ENCODE data around the gene CDH13. TPM values are rescaled to one million over a fixed set of nuclear protein-coding genes. Genes with fewer than 3 reads are reported as not detected.

CDH13 gene
- total RNA-seq, 1 donor from 2014 or later, result 2.3 TPM

- no peak for DNase-seq (ENCODE audit: low spot score)
- H3K27me3 Mint-ChIP-seq (ENCODE audit: unreplicated experiment), result peaks cover 2% of the 10 kb centered on the region
- no peak for TF ChIP-seq CTCF (IDR thresholded peaks at IDR 0.05; ENCODE audit: unreplicated experiment)
- H3K4me1 Mint-ChIP-seq (ENCODE audit: unreplicated experiment), result no peaks in the 10 kb centered on the region
- no peak overlapping the region for H3K27ac Mint-ChIP-seq (ENCODE audit: unreplicated experiment)
- H3K4me3 Mint-ChIP-seq (ENCODE audit: unreplicated experiment), result no peak overlapping the region
- no peaks in the 10 kb centered on the region for H3K9me3 Mint-ChIP-seq (ENCODE audit: unreplicated experiment)
- no peaks in the 10 kb centered on the region for H3K36me3 Mint-ChIP-seq (ENCODE audit: low read depth, unreplicated experiment)
Measured at GRCh38 chr16:83724585-83724984, 1097.8 kb downstream of the CDH13 start.

- Mint-ChIP-seq H3K9me3 (ENCODE audit: unreplicated experiment) (no peaks in the 10 kb centered on the region), H3K4me3 (ENCODE audit: unreplicated experiment) (no peak overlapping the region), H3K27me3 (ENCODE audit: unreplicated experiment) (peaks cover 2% of the 10 kb centered on the region), H3K36me3 (ENCODE audit: low read depth, unreplicated experiment) (no peaks in the 10 kb centered on the region), H3K27ac (ENCODE audit: unreplicated experiment) (no peak overlapping the region), H3K4me1 (ENCODE audit: unreplicated experiment) (no peaks in the 10 kb centered on the region)
- no peak for TF ChIP-seq CTCF (IDR thresholded peaks at IDR 0.05; ENCODE audit: unreplicated experiment)
- DNase-seq (ENCODE audit: low spot score), result no peak
Measured at GRCh38 chr16:83725313-83725712, 1098.5 kb downstream of the CDH13 start.

GRCh38 chr16:83727018-83727417 is 1100.2 kb downstream of the CDH13 start:
- Mint-ChIP-seq H3K9me3 (ENCODE audit: unreplicated experiment) (no peaks in the 10 kb centered on the region), H3K27ac (ENCODE audit: unreplicated experiment) (no peak overlapping the region), H3K27me3 (ENCODE audit: unreplicated experiment) (peaks cover 2% of the 10 kb centered on the region), H3K4me1 (ENCODE audit: unreplicated experiment) (no peaks in the 10 kb centered on the region), H3K4me3 (ENCODE audit: unreplicated experiment) (no peak overlapping the region), H3K36me3 (ENCODE audit: low read depth, unreplicated experiment) (no peaks in the 10 kb centered on the region)
- DNase-seq (ENCODE audit: low spot score), result no peak
- TF ChIP-seq CTCF (IDR thresholded peaks at IDR 0.05; ENCODE audit: unreplicated experiment), result no peak

GRCh38 chr16:83727751-83728352 is 1101.1 kb downstream of the CDH13 start:
- no peaks in the 10 kb centered on the region for H3K4me1 Mint-ChIP-seq (ENCODE audit: unreplicated experiment)
- H3K9me3 Mint-ChIP-seq (ENCODE audit: unreplicated experiment), result no peaks in the 10 kb centered on the region
- H3K27me3 Mint-ChIP-seq (ENCODE audit: unreplicated experiment), result peaks cover 3% of the 10 kb centered on the region
- no peak overlapping the region for H3K4me3 Mint-ChIP-seq (ENCODE audit: unreplicated experiment)
- DNase-seq (ENCODE audit: low spot score), result no peak
- TF ChIP-seq CTCF (IDR thresholded peaks at IDR 0.05; ENCODE audit: unreplicated experiment), result no peak
- no peak overlapping the region for H3K27ac Mint-ChIP-seq (ENCODE audit: unreplicated experiment)
- no peaks in the 10 kb centered on the region for H3K36me3 Mint-ChIP-seq (ENCODE audit: low read depth, unreplicated experiment)

GRCh38 chr16:83728492-83728891 is 1101.7 kb downstream of the CDH13 start:
- Mint-ChIP-seq H3K4me1 (ENCODE audit: unreplicated experiment) (no peaks in the 10 kb centered on the region), H3K4me3 (ENCODE audit: unreplicated experiment) (no peak overlapping the region), H3K27ac (ENCODE audit: unreplicated experiment) (no peak overlapping the region), H3K36me3 (ENCODE audit: low read depth, unreplicated experiment) (no peaks in the 10 kb centered on the region), H3K27me3 (ENCODE audit: unreplicated experiment) (peaks cover 3% of the 10 kb centered on the region), H3K9me3 (ENCODE audit: unreplicated experiment) (no peaks in the 10 kb centered on the region)
- no peak for TF ChIP-seq CTCF (IDR thresholded peaks at IDR 0.05; ENCODE audit: unreplicated experiment)
- no peak for DNase-seq (ENCODE audit: low spot score)

All from endothelial cell (in vitro differentiated cells).